Transverse colon (tissue), 4 donors: ENCODE data around the gene EVC. TPM values are rescaled to one million over a fixed set of nuclear protein-coding genes. Genes with fewer than 3 reads are reported as not detected.

Experiments used
- DNase-seq: peaks from one replicate; pipeline ENCODE4 v3.0.0-alpha.2; 2019
- H3K27ac ChIP-seq, 4 donors: fragments of 200-600 bp; sonication (generic); 2 replicates each; pipeline ENCODE4 v1.5.1; 2016 to 2018; ENCODE audit warnings: inconsistent platforms in 4 of 4
- H3K27me3 ChIP-seq: fragments of 200-600 bp; sonication (generic); 2 replicates; pipeline ENCODE4 v1.5.1; 2017; ENCODE audit warnings: inconsistent platforms
- H3K36me3 ChIP-seq, 4 donors: fragments of 200-600 bp; sonication (generic); 2 replicates each; pipeline ENCODE4 v1.5.1; 2017 to 2019; ENCODE audit warnings: inconsistent platforms in 4 of 4
- H3K4me1 ChIP-seq, 4 donors: fragments of 200-600 bp; sonication (generic); 2 replicates each; pipeline ENCODE4 v1.5.1; 2017 to 2020; ENCODE audit warnings: inconsistent platforms in 4 of 4
- H3K4me3 ChIP-seq, 4 donors: fragments of 200-600 bp; sonication (generic); 1 replicate in 1 of 4; 2 replicates in 3 of 4; pipeline versions ENCODE4 v1.5.1 to v1.6.1; 2017 to 2019; ENCODE audit warnings: inconsistent platforms in 4 of 4
- H3K9me3 ChIP-seq, 2 donors: fragments of 200-600 bp; sonication (generic); 2 replicates each; pipeline ENCODE4 v1.5.1; 2017 to 2019; ENCODE audit warnings: inconsistent platforms in 2 of 2
- EP300 ChIP-seq: sonication (generic); formaldehyde crosslinking; IDR thresholded peaks from one replicate; pipeline ENCODE4 v1.6.1; 2017; ENCODE audit warnings: antibody characterized with exemption, low read depth
- POLR2A ChIP-seq: fragments of 450-650 bp; IDR thresholded peaks from one replicate; pipeline ENCODE4 v1.6.1; 2016; ENCODE audit warnings: antibody characterized with exemption, mild to moderate bottlenecking, moderate library complexity
- POLR2AphosphoS5 ChIP-seq, 3 donors: sonication (generic); formaldehyde crosslinking; IDR thresholded peaks; one replicate each; pipeline ENCODE4 v1.6.1; 2016; ENCODE audit warnings: antibody characterized with exemption in 3 of 3
- WGBS, 2 donors: methylation state at CpG; one replicate each; pipeline ENCODE4 v1.1.5; 2018; ENCODE audit warnings: low coverage in 1 of 2; 5-methylcytosine and 5-hydroxymethylcytosine counted together
- in situ Hi-C, 4 donors: fragments of 200-750 bp; cut with MboI; loops; one replicate each; pipeline versions ENCODE4 v1.15.0 to v1.15.1; 2017; ENCODE audit warnings: low sequenced_read_pairs in 3 of 4, low pct_ligation_motif_present in 1 of 4, low pct_unique_long_range_greater_than_20kb in 1 of 4
- intact Hi-C: fragments of 100-400 bp; cut with DNase I; formaldehyde crosslinking; loops from one replicate; pipeline ENCODE4 v1.15.1; 2023; ENCODE audit warnings: low total_unique reads
- total RNA-seq, 4 donors: library from RNA; depleted of rRNA; stranded (reverse); fragments of >200 nt; gene quantifications; one replicate each; pipeline ENCODE4 v1.1.0, GENCODE V29; 2016
- TF ChIP-seq, protein P1 (sequence below), 5 experiments: fragments of 200-600 bp in 3 of 5; fragments of 450-650 bp in 2 of 5; sonication (generic) in 3 of 5; IDR thresholded peaks; 1 replicate in 2 of 5; 2 replicates in 3 of 5; pipeline ENCODE4 v1.5.1; 2016 to 2017; ENCODE audit warnings: antibody characterized with exemption in 5 of 5, inconsistent platforms in 3 of 5, mild to moderate bottlenecking in 2 of 5, moderate library complexity in 1 of 5

EVC gene
- total RNA-seq, 4 donors from 2014 or later: 6.0 to 45.8 (median 12.0) TPM

- peaks cover 0 to 13% (median 3%) of the 10 kb centered on the region in 4 donors for H3K4me1 ChIP-seq
- H3K27ac ChIP-seq: peak overlapping the region in 3 of 4 donors; percentile 26 to 69 (median 39)
- TF ChIP-seq EP300 (no peak), POLR2AphosphoS5 (IDR thresholded peaks at IDR 0.05) (no peak), POLR2A (no peak)
- TF ChIP-seq, protein P1, sequence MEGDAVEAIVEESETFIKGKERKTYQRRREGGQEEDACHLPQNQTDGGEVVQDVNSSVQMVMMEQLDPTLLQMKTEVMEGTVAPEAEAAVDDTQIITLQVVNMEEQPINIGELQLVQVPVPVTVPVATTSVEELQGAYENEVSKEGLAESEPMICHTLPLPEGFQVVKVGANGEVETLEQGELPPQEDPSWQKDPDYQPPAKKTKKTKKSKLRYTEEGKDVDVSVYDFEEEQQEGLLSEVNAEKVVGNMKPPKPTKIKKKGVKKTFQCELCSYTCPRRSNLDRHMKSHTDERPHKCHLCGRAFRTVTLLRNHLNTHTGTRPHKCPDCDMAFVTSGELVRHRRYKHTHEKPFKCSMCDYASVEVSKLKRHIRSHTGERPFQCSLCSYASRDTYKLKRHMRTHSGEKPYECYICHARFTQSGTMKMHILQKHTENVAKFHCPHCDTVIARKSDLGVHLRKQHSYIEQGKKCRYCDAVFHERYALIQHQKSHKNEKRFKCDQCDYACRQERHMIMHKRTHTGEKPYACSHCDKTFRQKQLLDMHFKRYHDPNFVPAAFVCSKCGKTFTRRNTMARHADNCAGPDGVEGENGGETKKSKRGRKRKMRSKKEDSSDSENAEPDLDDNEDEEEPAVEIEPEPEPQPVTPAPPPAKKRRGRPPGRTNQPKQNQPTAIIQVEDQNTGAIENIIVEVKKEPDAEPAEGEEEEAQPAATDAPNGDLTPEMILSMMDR (IDR thresholded peaks at IDR 0.05): no peak
- WGBS, 2 donors: 67 to 68% methylated on average over 3 to 11 of the region's 13 CpGs
- no peaks in the 10 kb centered on the region for H3K9me3 ChIP-seq
- no peak for DNase-seq
- no peak overlapping the region for H3K4me3 ChIP-seq
- no peaks in the 10 kb centered on the region for H3K27me3 ChIP-seq
- H3K36me3 ChIP-seq: no peaks in the 10 kb centered on the region
- in situ Hi-C loops (no loop called here), intact Hi-C loops (no loop called here)
These were observed 134.3 kb downstream of the EVC start for GRCh38 chr4:5845035-5845905.

- intact Hi-C loops: no loop called here
- WGBS, 2 donors: 49 to 64% methylated on average over 2 to 4 of the region's 4 CpGs
These were observed 140.8 kb downstream of the EVC start for GRCh38 chr4:5851637-5852301.

DNA sequence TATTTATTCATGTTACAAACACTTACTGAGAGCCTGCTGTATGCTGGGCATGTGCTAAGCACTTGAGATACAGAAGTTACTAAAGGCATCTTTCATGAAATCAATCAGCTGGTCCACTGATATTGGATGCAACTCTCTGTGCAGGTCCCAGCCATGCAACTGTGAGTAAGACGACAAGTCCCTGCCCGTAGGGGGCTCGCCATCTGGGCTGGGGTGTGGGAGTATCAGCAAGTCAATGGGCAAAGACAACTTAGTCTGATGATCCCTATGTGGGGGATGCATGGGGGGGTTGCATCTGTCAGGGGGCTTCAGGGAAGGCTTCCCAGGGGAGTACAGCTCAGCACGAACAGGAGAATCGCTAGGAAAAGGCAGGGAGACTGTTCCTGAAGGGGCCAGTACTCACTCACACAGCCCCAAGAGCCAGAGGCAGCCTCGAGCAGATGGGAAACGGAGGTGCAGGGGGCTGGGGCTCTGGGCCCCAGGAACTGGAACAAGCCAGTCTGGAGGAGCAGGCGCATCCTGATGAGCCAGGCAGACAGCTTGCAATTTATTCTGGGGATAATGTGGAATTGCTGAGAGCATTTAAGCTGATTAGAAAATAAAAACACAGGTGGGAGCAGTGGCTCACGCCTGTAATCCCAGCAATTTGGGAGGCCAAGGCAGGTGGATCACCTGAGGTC lies 141.7 kb downstream of the EVC start:
- WGBS, 2 donors: 60 to 77% methylated on average over 1 to 9 of the region's 9 CpGs
- intact Hi-C loops: no loop called here

More at GRCh38 chr4:5851637-5852301, 140.8 kb downstream of the EVC start:
- no peak overlapping the region for H3K27ac ChIP-seq
- in situ Hi-C loops: no loop called here
- H3K4me3 ChIP-seq: no peak overlapping the region
- no peaks in the 10 kb centered on the region for H3K27me3 ChIP-seq
- TF ChIP-seq, protein P1 (IDR thresholded peaks at IDR 0.05): no peak
- no peak for TF ChIP-seq POLR2A
- TF ChIP-seq EP300: no peak
- TF ChIP-seq POLR2AphosphoS5 (IDR thresholded peaks at IDR 0.05): no peak
- no peak for DNase-seq
- H3K4me1 ChIP-seq: no peaks in the 10 kb centered on the region
- no peaks in the 10 kb centered on the region for H3K9me3 ChIP-seq
- H3K36me3 ChIP-seq: no peaks in the 10 kb centered on the region

More for the DNA sequence above, 141.7 kb downstream of the EVC start:
- Histone ChIP-seq H3K9me3 (no peaks in the 10 kb centered on the region), H3K36me3 (no peaks in the 10 kb centered on the region), H3K27ac (no peak overlapping the region), H3K4me3 (no peak overlapping the region), H3K4me1 (no peaks in the 10 kb centered on the region), H3K27me3 (no peaks in the 10 kb centered on the region)
- DNase-seq: no peak
- TF ChIP-seq EP300: no peak
- TF ChIP-seq POLR2AphosphoS5 (IDR thresholded peaks at IDR 0.05): no peak
- no peak for TF ChIP-seq POLR2A
- TF ChIP-seq, protein P1 (IDR thresholded peaks at IDR 0.05): no peak
- in situ Hi-C loops: no loop called here
